ENCODE measurements around the gene OSCP1.

GRCh38 chr1:36414384-36414783 is 35.9 kb downstream of the OSCP1 start:
- TF ChIP-seq CTCF (IDR thresholded peaks at IDR 0.05; ENCODE audit: low read depth, low read length, poor library complexity, severe bottlenecking), result no peak
- TF ChIP-seq EZH2phosphoT487 (IDR thresholded peaks at IDR 0.05; ENCODE audit: borderline replicate concordance, low read length), result no peak

All from DOHH2 (cell line).